GM18873 (cell line): ENCODE data around the gene ATP4A.

Experiments used
- ATAC-seq: cut with Tn5 transposase; IDR thresholded peaks from one replicate; pipeline ENCODE4 v1.9.1; 2021; ENCODE audit warnings: mild to moderate bottlenecking, moderate library complexity, moderate number of reproducible peaks; ENCODE audit not compliant: unreplicated experiment, low FRiP score

ATP4A gene

DNA sequence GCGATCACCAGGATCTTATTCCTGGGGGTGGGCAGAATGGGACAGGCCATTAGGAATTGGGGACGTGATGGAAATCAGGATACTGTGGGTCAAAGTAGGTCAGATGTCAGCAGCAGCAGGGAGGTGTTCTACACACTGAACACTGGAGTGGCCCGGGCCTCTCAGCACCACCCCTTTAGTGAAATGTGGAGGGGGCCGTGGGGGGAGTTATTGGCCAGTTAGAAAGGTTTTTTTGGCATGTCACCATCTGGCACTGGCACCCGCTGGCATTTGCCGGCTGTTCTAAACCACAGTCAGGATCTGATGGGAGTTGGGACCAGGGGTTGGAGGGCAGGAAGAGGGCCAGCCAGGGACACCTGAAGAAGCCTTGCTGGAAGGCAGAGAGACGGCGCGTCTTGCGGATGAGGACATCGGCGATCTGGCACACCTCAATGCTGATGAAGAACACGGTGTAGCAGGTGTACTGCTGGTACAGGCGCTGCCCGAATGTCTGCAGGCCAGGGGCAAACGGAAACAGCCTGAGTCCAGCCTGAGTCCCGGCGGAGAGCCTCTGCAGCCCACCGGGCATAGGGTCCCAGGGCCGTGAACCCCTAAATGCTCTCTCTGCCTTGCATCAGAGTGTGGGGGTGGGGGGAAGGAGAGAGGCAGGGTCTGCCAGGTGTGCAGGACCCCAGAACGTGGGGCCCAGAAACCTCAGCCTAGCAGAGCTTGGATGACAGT lies 12.2 kb downstream of the ATP4A start:
- ATAC-seq: no peak

DNA sequence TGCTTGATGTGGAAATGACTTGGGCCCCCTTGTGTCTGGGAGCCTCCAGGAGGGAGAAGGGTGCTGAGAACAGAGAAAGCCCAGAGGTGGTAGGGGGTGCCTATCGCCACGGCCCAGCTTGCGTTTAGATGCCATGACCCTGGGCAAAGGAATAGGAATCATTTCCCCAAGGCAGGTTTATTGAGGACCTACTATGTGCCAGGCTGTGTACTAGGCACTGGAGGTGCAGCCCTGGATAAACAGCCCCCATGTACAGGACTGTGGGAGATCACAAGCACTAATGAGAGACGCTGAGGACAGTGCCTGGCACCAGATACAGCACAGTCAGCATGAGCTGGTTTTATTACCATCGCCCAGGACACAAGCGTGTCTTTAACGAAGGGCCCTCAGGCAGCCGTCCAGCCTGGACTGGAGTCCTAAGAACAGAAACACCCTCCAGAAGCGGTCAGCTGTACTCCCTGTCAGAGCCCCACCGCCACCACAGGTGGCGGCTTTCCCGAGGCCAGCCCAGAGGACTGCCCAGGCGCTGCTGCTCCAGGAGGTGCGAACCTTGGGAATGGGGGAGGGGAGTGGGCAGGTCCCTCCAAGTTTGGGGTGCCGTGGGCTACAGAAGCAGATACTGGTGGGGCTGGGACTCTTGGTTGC lies 13.5 kb downstream of the ATP4A start:
- ATAC-seq: no peak

DNA sequence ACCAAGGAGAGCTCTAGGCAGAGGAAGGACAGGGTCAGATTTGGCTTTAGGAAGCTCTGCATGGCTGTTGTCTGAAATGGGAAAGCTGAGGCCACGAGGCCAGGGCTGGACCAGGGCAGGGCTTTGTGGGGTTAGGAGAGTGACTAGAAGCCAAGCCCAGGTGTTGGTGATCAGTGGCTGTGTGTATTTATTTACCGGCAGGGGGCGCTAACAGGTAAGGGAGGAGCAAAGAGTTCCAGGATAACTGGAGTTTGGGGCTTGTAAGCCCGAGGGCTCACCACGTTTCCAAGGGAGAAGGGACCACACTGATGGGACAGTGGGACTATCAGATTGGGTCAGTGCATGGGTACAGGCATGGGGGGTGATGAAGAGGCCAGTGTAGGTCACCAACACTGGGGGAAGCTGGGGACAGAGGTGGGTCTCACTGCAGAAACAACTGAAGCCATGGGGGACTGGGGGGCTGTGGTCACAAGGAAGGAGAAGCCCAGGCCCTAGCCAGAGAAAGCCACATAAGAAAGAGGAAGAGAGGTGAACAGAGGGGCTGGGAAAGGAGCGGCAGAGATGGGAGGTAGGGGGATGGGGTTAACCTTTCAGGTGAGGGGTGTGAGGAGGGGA lies 14.2 kb downstream of the ATP4A start:
- ATAC-seq: no peak

DNA sequence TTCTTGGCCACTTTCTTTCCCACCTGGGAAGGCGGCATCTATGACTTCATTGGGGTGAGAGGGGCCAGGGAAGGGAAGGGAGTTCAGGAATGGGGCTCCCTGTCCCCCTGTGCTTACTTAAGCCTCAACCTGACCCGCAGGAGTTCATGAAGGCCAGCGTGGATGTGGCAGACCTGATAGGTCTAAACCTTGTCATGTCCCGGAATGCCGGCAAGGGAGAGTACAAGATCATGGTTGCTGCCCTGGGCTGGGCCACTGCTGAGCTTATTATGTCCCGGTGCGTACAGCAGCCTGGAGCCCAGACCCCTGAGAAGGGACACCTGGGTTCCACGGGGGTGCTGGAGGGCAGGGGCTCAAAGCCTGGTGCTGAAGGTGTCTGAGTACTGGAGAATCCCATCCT lies 16.9 kb downstream of the ATP4A start:
- ATAC-seq: no peak

DNA sequence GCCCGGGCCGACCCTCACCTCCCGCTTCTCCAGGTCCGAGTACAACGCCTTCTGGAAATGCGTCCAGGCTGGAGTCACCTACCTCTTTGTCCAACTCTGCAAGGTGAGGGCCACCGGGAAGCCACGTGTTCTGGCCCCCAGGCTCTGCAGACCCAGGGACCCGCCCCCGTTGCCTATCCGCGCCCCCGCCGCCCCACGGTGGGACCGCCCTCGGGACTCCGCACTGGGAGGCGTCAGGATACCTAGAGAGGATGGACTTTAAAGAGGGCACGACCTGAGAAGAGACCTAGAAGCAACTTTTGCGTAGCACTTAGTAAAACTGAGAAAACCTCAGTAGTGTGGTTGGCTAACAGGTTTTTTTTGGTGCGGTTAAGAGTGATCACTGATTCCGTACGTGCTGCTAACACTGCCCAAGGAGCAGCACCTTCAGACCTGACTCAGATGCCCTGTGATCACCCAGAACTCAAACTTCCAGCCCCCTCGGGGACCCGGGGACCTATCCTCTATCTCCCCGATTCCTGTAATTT lies 17.5 kb downstream of the ATP4A start:
- ATAC-seq: peak; percentile 31

DNA sequence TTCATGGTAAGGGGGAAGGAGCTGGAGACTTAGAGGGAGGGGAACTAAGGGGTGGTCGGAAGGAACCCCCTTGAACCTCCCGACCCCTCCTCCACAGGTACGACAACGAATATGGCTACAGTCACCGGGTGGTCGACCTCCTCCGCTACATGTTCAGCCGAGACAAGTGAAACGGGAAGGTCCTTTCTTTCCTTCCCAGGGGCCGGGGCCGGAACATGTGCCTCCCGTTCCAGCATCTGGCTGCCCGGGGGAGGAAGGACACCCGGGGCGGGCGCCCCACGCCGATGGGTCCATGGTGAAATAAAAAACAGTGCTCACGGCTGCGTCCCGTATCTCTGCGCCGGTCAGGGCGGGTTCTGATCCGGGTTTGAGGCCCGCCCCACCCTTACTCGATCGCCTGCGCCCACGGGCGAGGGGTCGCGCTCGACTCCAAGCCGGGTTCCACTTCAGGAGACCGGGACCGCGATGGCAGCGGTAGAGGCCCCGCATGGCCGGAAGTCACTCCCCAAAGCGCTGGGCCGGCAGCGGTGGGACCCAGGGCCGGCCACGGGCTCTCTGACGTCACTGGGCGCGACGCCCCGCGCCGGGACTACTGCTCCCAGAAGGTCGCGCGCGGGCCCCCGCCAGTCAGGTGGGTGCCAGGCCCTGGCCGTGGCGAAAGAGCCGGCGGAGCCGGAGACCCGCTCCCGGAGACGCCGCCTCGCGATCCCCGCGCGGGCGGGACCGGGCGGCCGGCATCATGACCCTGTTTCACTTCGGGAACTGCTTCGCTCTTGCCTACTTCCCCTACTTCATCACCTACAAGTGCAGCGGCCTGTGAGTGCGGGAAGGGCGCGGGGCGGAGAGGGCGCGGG lies 18.2 kb downstream of the ATP4A start, which contains the start of gene TMEM147:
Gene TMEM147 (plus strand): TSS at position 626 of the 854 bp plus-strand sequence. CDS start 114 bp downstream, at position 740.
- ATAC-seq: peak; percentile 44

DNA sequence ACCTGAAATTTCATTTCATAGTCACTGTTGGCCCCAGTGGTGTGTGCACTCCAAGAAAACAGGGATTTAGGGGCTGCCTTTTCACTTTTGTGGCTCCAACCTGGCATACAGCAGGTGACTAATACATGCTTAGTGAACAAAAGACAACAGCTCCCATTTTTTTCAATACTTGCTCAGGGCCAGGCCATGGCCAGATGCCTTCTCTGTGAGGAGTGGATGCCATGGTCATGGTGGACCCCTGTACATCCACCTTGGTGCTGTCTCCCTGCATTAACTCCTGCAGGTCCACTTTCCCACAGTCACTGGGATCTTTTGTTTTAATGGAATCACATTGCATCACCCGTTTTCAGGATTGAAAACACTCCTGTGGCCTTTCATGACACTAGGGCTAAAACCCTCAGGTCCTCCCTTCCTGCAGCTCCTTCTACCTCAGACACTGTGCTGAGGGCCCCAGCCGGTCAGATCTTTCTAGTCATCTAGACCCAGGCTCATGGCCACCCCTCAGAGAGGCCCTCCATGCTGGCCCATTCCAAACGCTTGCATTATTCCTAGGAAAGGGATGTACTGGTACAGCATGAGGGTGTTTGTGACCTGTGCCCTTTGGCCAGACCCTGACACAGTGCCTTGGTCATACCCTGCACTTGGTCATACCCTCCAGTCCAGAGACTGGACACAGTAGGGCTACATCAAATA lies 19.2 kb downstream of the ATP4A start:
- no peak for ATAC-seq

DNA sequence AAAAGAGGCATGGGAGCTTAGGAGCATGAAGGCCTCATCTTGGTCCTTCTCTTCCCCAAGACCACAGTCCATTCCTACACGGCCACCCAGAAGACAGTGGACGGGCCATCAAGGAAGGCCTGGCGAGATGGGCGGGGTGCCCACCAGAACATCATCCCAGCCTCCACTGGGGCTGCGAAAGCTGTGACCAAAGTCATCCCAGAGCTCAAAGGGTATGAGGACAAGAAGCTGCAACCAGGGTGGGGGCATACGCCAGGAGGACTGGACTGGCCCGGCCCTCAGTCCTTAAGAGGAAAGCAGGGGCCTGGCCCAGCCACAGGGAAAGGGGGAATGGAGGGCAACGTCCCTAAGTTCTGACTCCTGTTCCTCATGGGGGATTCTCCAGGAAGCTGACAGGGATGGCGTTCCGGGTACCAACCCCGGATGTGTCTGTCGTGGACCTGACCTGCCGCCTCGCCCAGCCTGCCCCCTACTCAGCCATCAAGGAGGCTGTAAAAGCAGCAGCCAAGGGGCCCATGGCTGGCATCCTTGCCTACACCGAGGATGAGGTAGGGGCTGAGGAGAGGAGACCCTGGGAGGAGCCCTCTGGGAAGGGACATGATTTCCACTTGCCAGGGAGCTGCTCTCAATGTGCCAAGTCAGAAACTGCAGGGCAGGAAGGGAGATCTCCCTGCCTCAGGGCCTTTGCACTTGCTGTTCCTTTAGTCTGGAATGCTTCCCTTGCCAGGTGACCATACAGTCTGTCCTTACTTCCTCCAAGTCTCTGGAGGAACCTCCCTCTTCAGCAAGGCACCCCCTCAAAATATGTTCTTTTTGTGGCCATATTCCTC lies 20.0 kb downstream of the ATP4A start:
- ATAC-seq: no peak

DNA sequence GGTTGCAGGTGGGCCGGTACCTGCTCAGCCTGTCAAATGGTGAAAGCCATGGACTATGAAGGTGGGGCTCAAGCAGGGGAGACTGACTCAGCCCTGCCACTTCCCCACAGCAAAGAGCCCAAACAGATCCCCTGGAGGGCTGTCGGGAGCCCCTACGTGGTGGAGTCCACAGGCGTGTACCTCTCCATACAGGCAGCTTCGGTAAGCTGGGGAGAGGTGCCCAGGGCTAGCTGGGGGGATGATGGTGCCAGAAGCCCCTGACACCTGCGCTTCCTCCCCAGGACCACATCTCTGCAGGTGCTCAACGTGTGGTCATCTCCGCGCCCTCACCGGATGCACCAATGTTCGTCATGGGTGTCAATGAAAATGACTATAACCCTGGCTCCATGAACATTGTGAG lies 21.2 kb downstream of the ATP4A start:
- no peak for ATAC-seq

DNA sequence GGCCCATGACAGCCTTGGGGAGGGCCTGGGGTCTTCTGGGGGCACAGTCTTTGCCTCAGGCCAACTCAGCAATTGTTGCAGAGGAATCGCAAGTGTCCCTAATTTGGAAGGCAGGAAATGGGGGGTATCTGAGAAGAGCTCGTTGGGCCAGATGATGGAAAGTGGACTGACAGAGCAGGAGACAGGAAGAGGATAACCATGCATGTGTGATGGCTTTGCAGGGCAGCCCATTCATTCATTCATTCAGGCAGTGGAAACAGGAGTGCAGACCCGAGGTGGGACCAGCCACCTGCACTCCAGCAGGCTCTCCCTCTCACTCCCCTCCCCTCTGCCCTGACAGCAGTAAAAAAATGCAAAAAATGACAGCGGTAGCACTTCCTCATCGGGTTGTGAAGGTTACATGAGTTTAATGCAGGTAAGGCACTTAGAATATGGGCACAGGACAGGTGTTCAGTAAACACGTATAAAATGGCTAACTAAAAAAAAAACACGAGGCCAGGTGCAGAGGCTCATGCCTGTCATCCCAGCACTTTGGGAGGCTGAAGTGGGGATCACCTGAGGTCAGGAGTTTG lies 23.0 kb downstream of the ATP4A start:
- no peak for ATAC-seq

DNA sequence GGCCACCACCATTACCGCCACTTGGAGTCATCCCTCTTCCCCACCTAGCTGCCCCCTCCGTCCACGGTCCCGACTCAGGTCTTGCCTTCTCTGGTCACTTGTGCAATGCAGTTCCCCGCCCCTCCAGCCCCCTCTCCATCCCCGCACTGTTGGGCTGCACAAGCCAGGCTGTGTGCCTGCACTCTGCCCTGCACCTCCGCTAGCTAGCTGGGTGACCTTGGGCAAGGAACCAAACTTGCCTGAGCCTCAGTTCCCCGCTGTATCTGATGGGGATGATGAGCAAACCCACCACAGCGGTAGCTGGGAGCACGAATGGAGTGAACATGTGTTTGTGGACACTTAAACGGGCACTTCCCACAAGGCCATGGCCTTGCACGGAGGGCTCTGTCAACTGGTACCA lies 23.6 kb downstream of the ATP4A start:
- no peak for ATAC-seq

DNA sequence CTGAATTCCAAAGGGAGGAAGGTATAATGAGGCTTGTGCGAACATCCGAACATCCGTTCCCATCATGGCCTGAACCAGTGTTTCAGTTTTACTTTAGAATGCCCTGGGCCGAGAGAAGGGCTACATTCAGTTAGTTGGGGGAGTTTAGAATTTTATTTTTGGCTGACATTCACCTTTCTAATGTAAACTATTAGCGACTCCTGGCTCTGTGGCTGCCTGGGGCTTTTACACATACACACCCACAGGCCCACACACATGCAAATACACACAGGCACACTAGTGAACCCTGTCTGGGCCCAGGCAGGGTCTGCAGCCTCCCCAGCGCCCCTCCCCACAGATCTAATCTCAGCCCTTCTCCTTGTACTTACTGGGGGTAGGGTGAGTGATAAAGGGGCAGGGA lies 24.1 kb downstream of the ATP4A start:
- no peak for ATAC-seq

DNA sequence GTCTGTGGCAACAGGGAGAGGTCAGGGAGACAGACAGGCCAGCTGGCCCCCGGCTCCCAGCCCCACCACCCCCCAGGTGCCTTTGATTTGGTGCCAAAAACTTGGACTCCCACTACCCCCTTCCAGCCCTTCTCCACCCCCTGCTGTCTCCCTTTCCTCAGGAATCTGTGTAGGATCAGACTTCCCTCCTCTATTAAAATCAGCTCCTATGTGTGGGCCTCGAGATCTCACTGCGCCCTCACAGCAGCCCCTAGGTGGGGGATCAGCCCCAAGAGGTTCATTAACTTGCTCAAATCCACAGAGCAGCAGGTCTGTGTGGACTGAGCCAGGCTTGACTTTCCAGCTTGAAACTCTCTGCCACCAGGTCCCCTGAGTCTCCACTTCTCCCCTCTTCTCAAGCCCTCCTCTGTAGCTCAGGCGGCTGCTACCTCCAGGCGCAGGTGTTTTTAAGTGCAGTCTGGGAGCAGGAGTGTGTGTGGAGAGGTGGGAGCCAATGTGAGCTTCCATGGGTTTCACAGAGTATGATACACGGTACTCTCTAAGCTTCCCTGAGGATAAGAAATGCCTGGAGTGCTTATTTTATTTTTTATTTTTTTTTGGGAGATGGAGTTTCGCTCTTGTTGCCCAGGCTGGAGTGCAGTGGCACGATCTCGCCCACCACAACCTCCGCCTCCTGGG lies 28.5 kb downstream of the ATP4A start:
- no peak for ATAC-seq

DNA sequence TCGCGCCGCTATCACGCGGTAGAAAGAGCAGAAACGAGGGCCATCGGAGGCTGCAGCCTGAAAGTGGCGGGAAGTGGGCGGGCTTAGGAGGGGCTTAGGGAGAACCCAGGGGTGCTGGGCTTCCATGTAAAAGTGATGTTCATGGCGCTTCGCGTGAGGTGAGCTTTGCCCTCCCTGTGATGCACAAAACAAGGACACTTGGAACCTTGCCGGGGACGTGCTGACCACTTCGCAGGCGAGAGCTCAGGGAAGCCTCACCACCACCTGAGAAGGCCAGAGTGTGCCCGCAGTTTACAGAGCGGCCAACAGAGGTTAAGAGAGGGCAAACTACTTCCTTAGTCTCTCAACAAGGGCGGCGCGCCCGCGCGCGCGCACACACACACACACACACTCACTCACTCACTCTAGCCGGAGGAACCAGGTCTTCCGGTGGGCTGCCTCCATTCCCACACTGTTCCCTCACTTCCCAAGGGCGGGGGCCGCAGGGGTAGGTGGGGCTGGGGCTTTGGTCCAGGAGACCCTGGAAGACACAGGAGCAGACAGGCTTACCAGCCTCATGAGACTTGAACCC lies 29.6 kb downstream of the ATP4A start:
- no peak for ATAC-seq

DNA sequence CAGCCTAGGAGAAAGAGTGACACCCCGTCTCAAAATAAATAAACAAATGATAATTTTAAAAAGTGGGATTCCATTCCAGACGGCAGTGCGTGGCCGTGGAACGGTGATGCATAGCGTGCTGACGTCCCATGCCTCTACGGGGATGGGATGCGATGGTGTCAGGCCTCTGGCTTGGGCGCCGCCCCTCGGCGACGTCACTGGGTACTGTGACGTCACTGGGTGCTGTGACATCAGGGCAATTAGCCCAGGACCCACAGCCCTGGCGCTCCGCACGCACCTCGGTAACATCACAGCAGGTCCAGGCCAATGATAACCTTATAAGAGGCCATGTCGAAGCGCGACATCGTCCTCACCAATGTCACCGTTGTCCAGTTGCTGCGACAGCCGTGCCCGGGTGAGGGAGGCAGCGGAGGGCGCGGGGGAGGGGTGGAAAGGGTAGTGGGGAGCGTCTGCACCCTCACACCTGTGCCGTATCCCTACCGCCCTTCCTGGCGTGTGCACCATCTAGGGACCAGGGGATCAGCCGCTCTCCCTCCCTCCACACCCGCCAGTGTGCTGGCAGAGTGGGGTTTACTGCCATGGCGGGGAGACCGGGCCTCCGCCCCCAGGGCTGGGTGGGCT lies 30.1 kb downstream of the ATP4A start, which contains the start of gene GAPDHS:
Gene GAPDHS (plus strand): TSS at position 256 of the 621 bp plus-strand sequence. CDS start 72 bp downstream, at position 328.
- no peak for ATAC-seq

DNA sequence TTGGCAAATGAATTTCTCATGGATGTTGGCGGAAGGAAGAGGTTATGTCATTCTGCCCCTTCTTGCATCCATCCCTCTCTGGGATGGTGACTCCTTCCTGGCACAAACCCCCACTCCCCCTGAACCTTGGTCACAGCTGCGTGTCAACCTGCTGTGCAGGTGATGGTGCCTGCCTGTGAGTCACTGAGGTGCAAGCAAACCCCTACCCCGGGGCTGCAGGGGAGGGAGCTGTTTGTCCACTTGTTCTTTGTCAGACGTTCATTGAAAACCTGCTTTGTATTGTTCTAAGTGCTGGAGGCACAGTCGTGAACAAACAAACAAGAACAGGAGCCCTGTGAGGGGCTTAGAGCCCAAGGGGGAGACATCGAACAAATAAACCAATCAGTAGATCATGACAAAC lies 32.2 kb downstream of the ATP4A start:
- no peak for ATAC-seq
